Measurements from ENCODE around the gene PID1. TPM values are rescaled to one million over a fixed set of nuclear protein-coding genes. Genes with fewer than 3 reads are reported as not detected.
A peak's percentile ranks its signal among the peaks of the same experiment; 100 is the strongest.

PID1 gene
- polyA plus RNA-seq, 3 donors, result 61.8 to 117 (median 62.3) TPM

DNA sequence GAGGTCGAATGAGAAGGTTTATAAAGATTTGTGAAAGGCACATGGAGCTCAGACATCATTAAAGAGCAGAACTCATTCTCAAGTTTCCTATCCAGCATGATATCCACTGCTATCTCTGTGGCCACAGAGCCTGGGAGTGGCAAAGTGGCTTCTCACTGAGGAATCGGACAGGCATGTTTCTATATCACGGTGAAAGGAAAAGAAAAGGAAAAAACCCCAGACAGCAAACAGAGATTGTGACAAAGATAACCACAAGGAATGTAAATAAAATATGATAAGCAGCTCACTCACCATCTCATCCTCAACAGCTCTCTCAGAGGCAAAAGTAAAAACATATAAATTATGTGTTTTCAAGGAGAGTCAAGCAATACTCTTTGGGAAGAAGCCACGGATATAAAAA, 2.5 kb downstream of the PID1 start:
- Histone ChIP-seq H3K27me3 (ENCODE audit: control insufficient read depth in 2 of 2, insufficient read depth in 2 of 2, low read length in 2 of 2) (peaks cover 43 to 52% of the 10 kb centered on the region in 2 donors), H4K20me1 (ENCODE audit: insufficient read depth, low read length) (peaks cover 66% of the 10 kb centered on the region), H3K9me3 (replicated peaks in 1 of 2; ENCODE audit: control insufficient read depth in 1 of 2, insufficient read depth in 1 of 2, low read length in 2 of 2) (no peaks in the 10 kb centered on the region), H3K27ac (ENCODE audit: low read depth in 1 of 2, low read length in 2 of 2) (no peak overlapping the region), H2AFZ (ENCODE audit: insufficient read depth, low read depth, low read length, poor library complexity, severe bottlenecking) (no peak overlapping the region), H3K4me1 (ENCODE audit: control insufficient read depth in 1 of 2, insufficient read depth in 2 of 2, low read length in 2 of 2) (peaks cover 34 to 60% of the 10 kb centered on the region in 2 donors), H3K79me2 (ENCODE audit: insufficient read depth, low read length) (peaks cover 17% of the 10 kb centered on the region), H3K4me2 (replicated peaks; ENCODE audit: extremely low read depth, low read length, poor library complexity, severe bottlenecking) (peak overlapping the region; percentile 77), H3K9ac (ENCODE audit: insufficient read depth, low read length, poor library complexity, severe bottlenecking) (no peak overlapping the region), H3K4me3 (replicated peaks in 1 of 3; ENCODE audit: low read depth in 2 of 3, low read length in 3 of 3) (peak overlapping the region; percentile 78 to 97 (median 83)), H3K36me3 (replicated peaks in 1 of 2; ENCODE audit: control insufficient read depth in 1 of 2, insufficient read depth in 2 of 2, low read length in 2 of 2) (no peaks in the 10 kb centered on the region)
- WGBS (ENCODE audit: insufficient coverage), result 40% methylated on average over 1 of the region's 4 CpGs
- TF ChIP-seq, protein P1, sequence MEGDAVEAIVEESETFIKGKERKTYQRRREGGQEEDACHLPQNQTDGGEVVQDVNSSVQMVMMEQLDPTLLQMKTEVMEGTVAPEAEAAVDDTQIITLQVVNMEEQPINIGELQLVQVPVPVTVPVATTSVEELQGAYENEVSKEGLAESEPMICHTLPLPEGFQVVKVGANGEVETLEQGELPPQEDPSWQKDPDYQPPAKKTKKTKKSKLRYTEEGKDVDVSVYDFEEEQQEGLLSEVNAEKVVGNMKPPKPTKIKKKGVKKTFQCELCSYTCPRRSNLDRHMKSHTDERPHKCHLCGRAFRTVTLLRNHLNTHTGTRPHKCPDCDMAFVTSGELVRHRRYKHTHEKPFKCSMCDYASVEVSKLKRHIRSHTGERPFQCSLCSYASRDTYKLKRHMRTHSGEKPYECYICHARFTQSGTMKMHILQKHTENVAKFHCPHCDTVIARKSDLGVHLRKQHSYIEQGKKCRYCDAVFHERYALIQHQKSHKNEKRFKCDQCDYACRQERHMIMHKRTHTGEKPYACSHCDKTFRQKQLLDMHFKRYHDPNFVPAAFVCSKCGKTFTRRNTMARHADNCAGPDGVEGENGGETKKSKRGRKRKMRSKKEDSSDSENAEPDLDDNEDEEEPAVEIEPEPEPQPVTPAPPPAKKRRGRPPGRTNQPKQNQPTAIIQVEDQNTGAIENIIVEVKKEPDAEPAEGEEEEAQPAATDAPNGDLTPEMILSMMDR (IDR thresholded peaks at IDR 0.05), result no peak
- intact Hi-C loops (cut with micrococcal nuclease), result no loop called here
- peak overlapping the region; percentile 91 to 94 for H3K4me3 Mint-ChIP-seq
- H3K4me1 Mint-ChIP-seq, result peaks cover 64% of the 10 kb centered on the region
- peaks cover 45 to 57% (median 52%) of the 10 kb centered on the region in 3 donors for H3K27me3 Mint-ChIP-seq (ENCODE audit: low read depth in 3 of 3)
- peak overlapping the region in 2 of 7 donors; percentile 19 to 82 for H3K27ac Mint-ChIP-seq
- no peak for DNase-seq
- peaks cover 56 to 64% of the 10 kb centered on the region in 2 donors for H3K36me3 Mint-ChIP-seq
- peaks cover 0 to 22% (median 13%) of the 10 kb centered on the region in 7 donors for H3K9me3 Mint-ChIP-seq

GRCh38 chr2:229267080-229267479, 4.0 kb downstream of the PID1 start:
- Mint-ChIP-seq H3K27ac (peak overlapping the region in 1 of 7 donors; percentile 35), H3K36me3 (peaks cover 71 to 72% of the 10 kb centered on the region in 2 donors), H3K9me3 (peaks cover 0 to 31% (median 13%) of the 10 kb centered on the region in 7 donors), H3K4me3 (peak overlapping the region; percentile 91 to 94), H3K4me1 (peaks cover 51% of the 10 kb centered on the region), H3K27me3 (ENCODE audit: low read depth in 3 of 3) (peaks cover 34 to 46% (median 40%) of the 10 kb centered on the region in 3 donors)
- H3K9me3 ChIP-seq (replicated peaks in 1 of 2; ENCODE audit: control insufficient read depth in 1 of 2, insufficient read depth in 1 of 2, low read length in 2 of 2), result no peaks in the 10 kb centered on the region
- no peak for DNase-seq
- H3K9ac ChIP-seq (ENCODE audit: insufficient read depth, low read length, poor library complexity, severe bottlenecking), result no peak overlapping the region
- peaks cover 31 to 41% of the 10 kb centered on the region in 2 donors for H3K27me3 ChIP-seq (ENCODE audit: control insufficient read depth in 2 of 2, insufficient read depth in 2 of 2, low read length in 2 of 2)
- WGBS (ENCODE audit: insufficient coverage), result 0% methylated on average over 1 of the region's 1 CpG
- peak overlapping the region in 2 of 3 experiments; percentile 27 to 83 for H3K4me3 ChIP-seq (replicated peaks in 1 of 3; ENCODE audit: low read depth in 2 of 3, low read length in 3 of 3)
- TF ChIP-seq, protein P1 (IDR thresholded peaks at IDR 0.05), result peak; percentile 20
- intact Hi-C loops (cut with micrococcal nuclease), result no loop called here
- H3K27ac ChIP-seq (ENCODE audit: low read depth in 1 of 2, low read length in 2 of 2), result no peak overlapping the region
- peaks cover 0 to 14% of the 10 kb centered on the region in 2 donors for H3K36me3 ChIP-seq (replicated peaks in 1 of 2; ENCODE audit: control insufficient read depth in 1 of 2, insufficient read depth in 2 of 2, low read length in 2 of 2)
- peak overlapping the region; percentile 77 for H3K4me2 ChIP-seq (replicated peaks; ENCODE audit: extremely low read depth, low read length, poor library complexity, severe bottlenecking)
- peaks cover 29 to 49% of the 10 kb centered on the region in 2 donors for H3K4me1 ChIP-seq (ENCODE audit: control insufficient read depth in 1 of 2, insufficient read depth in 2 of 2, low read length in 2 of 2)
- no peak overlapping the region for H2AFZ ChIP-seq (ENCODE audit: insufficient read depth, low read depth, low read length, poor library complexity, severe bottlenecking)
- peaks cover 82% of the 10 kb centered on the region for H4K20me1 ChIP-seq (ENCODE audit: insufficient read depth, low read length)
- H3K79me2 ChIP-seq (ENCODE audit: insufficient read depth, low read length), result peaks cover 17% of the 10 kb centered on the region
